ENCODE data around the gene DRD2. TPM values are rescaled to one million over a fixed set of nuclear protein-coding genes. Genes with fewer than 3 reads are reported as not detected.

Gene DRD2
- total RNA-seq, 1 donor from 2014 or later = not detected

GRCh38 chr11:113484223-113484622 is 9.0 kb upstream of the DRD2 start:
- H3K4me1 Mint-ChIP-seq (ENCODE audit: low read depth) = no peaks in the 10 kb centered on the region
- no peak overlapping the region for H3K4me3 Mint-ChIP-seq (ENCODE audit: unreplicated experiment)
- H3K27me3 Mint-ChIP-seq (ENCODE audit: low read depth) = peaks cover 32% of the 10 kb centered on the region
- no peaks in the 10 kb centered on the region for H3K36me3 Mint-ChIP-seq (ENCODE audit: low read depth)
- H3K9me3 Mint-ChIP-seq (ENCODE audit: low read depth) = no peaks in the 10 kb centered on the region
- H3K27ac Mint-ChIP-seq (ENCODE audit: unreplicated experiment) = no peak overlapping the region
- TF ChIP-seq CTCF (IDR thresholded peaks at IDR 0.05) = no peak
- no peak for DNase-seq (ENCODE audit: low spot score)

- Mint-ChIP-seq H3K4me3 (ENCODE audit: unreplicated experiment) (no peak overlapping the region), H3K27me3 (ENCODE audit: low read depth) (peaks cover 56% of the 10 kb centered on the region), H3K4me1 (ENCODE audit: low read depth) (no peaks in the 10 kb centered on the region), H3K27ac (ENCODE audit: unreplicated experiment) (no peak overlapping the region), H3K36me3 (ENCODE audit: low read depth) (no peaks in the 10 kb centered on the region), H3K9me3 (ENCODE audit: low read depth) (no peaks in the 10 kb centered on the region)
- no peak for DNase-seq (ENCODE audit: low spot score)
- no peak for TF ChIP-seq CTCF (IDR thresholded peaks at IDR 0.05)
Observed at GRCh38 chr11:113481672-113482071, 6.5 kb upstream of the DRD2 start.

- H3K9me3 Mint-ChIP-seq (ENCODE audit: low read depth) = no peaks in the 10 kb centered on the region
- H3K4me3 Mint-ChIP-seq (ENCODE audit: unreplicated experiment) = no peak overlapping the region
- no peak for DNase-seq (ENCODE audit: low spot score)
- TF ChIP-seq CTCF (IDR thresholded peaks at IDR 0.05) = no peak
- no peaks in the 10 kb centered on the region for H3K36me3 Mint-ChIP-seq (ENCODE audit: low read depth)
- H3K27ac Mint-ChIP-seq (ENCODE audit: unreplicated experiment) = no peak overlapping the region
- H3K4me1 Mint-ChIP-seq (ENCODE audit: low read depth) = no peaks in the 10 kb centered on the region
- H3K27me3 Mint-ChIP-seq (ENCODE audit: low read depth) = peaks cover 60% of the 10 kb centered on the region
Observed at GRCh38 chr11:113481226-113481625, 6.0 kb upstream of the DRD2 start.

- Mint-ChIP-seq H3K36me3 (ENCODE audit: low read depth) (no peaks in the 10 kb centered on the region), H3K9me3 (ENCODE audit: low read depth) (no peaks in the 10 kb centered on the region), H3K27me3 (ENCODE audit: low read depth) (peaks cover 68% of the 10 kb centered on the region), H3K4me3 (ENCODE audit: unreplicated experiment) (no peak overlapping the region), H3K27ac (ENCODE audit: unreplicated experiment) (no peak overlapping the region), H3K4me1 (ENCODE audit: low read depth) (peaks cover 11% of the 10 kb centered on the region)
- no peak for TF ChIP-seq CTCF (IDR thresholded peaks at IDR 0.05)
- no peak for DNase-seq (ENCODE audit: low spot score)
Observed at GRCh38 chr11:113477321-113477720, 2.1 kb upstream of the DRD2 start.

GRCh38 chr11:113476553-113476952 is 1.4 kb upstream of the DRD2 start:
- peaks cover 11% of the 10 kb centered on the region for H3K4me1 Mint-ChIP-seq (ENCODE audit: low read depth)
- H3K27me3 Mint-ChIP-seq (ENCODE audit: low read depth) = peaks cover 68% of the 10 kb centered on the region

More at GRCh38 chr11:113476553-113476952, 1.4 kb upstream of the DRD2 start:
- TF ChIP-seq CTCF (IDR thresholded peaks at IDR 0.05) = no peak
- no peak overlapping the region for H3K27ac Mint-ChIP-seq (ENCODE audit: unreplicated experiment)
- H3K36me3 Mint-ChIP-seq (ENCODE audit: low read depth) = no peaks in the 10 kb centered on the region
- DNase-seq (ENCODE audit: low spot score) = no peak
- no peak overlapping the region for H3K4me3 Mint-ChIP-seq (ENCODE audit: unreplicated experiment)
- no peaks in the 10 kb centered on the region for H3K9me3 Mint-ChIP-seq (ENCODE audit: low read depth)
